SHP77 (cell line): ENCODE results near the gene MMP23B.
"Not testable (repeated sequence)": the region's sequence is repeated elsewhere in the genome, so short reads cannot be mapped to it uniquely, and the experiment has no call there.

ENCODE experiments used
- DNase-seq, 2 experiments: peaks; one replicate each; lab custom pipeline; 2025; lab: John Stamatoyannopoulos, UW

MMP23B gene

GRCh38 chr1:1630965-1631781 lies 800 bp upstream of the MMP23B start:
- no peak for DNase-seq

GRCh38 chr1:1633409-1633808 lies 1.4 kb downstream of the MMP23B start:
- not testable (repeated sequence) for DNase-seq

DNA sequence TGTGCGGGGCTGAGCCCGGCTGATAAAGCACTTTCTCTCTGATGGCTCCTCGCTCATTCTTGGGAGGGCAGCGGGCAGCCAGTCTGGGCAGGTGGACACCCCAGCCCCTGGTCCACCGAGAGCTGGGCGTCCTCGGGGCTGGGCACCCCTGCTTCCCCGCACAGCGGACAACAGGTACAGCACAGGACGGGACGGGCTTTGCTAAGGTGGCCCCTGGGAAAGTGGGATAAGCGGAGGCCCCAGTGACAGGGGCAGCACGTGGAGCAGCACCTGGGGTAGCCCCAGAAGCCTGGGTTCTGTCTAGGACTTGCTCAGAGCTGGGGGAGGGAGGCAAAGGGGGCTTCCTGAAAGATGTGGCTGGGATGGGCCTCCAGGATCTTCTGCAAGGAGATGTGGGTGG lies 2.6 kb downstream of the MMP23B start:
- DNase-seq = not testable (repeated sequence)

GRCh38 chr1:1636621-1637478 lies 4.9 kb downstream of the MMP23B start:
- DNase-seq = not testable (repeated sequence)

GRCh38 chr1:1637479-1637875 lies 5.5 kb downstream of the MMP23B start:
- DNase-seq = not testable (repeated sequence)

- not testable (repeated sequence) for DNase-seq
Observed at GRCh38 chr1:1638528-1638927, 6.6 kb downstream of the MMP23B start.

DNA sequence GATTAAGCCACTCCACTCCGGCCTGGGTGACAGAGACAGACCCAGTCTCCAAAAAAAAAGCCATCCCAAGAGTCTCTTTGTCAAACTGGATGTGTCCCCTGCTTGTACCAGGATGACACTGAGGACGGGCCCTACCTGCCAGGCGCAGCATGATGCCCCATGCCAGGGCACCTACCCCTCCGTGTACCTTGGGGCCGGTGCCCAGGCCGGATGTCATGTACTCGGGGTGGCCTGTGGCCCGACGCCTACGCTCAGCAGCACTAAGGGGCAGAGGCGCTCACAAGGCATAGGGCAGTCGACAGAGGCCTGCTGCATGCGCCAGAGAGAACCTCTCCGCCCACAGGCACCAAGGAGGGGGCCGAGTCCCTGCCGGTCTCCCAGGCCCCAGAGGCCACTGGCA lies 7.4 kb downstream of the MMP23B start:
- DNase-seq = not testable (repeated sequence)

- not testable (repeated sequence) for DNase-seq
Observed at GRCh38 chr1:1640081-1640480, 8.1 kb downstream of the MMP23B start.

GRCh38 chr1:1640711-1641461 lies 8.9 kb downstream of the MMP23B start:
- not testable (repeated sequence) for DNase-seq

- DNase-seq = not testable (repeated sequence)
Observed at GRCh38 chr1:1646326-1646725, 14.4 kb downstream of the MMP23B start.

DNA sequence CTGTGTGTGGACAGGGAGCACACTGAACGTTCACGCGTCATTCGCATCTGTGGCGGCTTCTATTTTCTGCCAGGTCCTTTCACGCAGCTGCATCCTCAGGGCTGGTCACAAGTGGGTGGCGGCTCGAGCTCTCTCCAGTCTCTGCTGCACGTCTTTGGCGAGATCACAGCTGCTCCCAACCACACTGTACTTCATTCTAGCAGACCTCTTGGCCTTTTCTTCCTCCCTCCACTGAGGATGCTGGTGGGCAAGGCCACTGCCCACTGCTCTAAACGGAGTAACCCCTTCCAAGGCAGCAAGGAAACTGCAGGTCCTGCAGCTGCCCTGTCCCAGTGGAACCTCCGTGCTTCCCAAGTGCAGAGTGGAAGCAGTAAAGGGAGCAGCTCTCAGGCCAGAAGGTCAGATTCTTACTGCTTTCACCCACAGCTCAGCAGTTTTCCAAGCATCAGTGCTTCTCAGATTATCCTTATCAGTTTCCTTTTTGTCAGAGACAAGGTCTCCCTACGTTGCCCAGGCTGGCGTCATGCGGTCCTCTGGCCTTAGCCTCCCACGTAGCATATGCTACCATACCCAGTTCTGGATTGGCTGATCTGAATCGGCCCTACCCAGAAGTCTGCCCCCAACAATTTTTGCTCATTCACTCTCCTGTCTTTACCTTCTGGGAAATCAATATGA lies 15.7 kb downstream of the MMP23B start:
- DNase-seq = not testable (repeated sequence)

DNA sequence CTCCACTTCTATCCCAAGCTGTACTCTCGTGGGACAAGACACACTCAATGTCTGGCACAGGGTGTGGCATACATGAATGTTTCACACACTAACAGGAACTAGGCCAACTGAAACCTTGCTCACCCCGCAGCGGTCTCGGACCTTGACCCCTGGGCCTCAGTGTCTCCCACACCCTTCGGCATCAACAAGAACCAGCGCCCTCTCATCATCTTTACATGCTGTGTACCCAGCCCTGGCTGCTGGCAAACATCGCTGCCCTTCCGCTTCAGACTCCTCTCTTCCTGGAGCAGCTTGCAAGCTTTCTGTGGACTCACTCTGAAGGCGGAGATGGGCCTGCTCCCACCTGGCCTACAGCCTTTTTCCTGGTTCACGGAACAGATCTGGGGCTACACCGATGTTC lies 16.3 kb downstream of the MMP23B start:
- not testable (repeated sequence) for DNase-seq

GRCh38 chr1:1658583-1659549 lies 26.9 kb downstream of the MMP23B start, which contains the start of gene CDK11B:
Gene CDK11B (minus strand): TSS chr1:1659004. CDS start chr1:1657485, 1,519 bp downstream.
- DNase-seq = peak; percentile 79 to 85

GRCh38 chr1:1662392-1662791 lies 30.4 kb downstream of the MMP23B start:
- DNase-seq = not testable (repeated sequence)

DNA sequence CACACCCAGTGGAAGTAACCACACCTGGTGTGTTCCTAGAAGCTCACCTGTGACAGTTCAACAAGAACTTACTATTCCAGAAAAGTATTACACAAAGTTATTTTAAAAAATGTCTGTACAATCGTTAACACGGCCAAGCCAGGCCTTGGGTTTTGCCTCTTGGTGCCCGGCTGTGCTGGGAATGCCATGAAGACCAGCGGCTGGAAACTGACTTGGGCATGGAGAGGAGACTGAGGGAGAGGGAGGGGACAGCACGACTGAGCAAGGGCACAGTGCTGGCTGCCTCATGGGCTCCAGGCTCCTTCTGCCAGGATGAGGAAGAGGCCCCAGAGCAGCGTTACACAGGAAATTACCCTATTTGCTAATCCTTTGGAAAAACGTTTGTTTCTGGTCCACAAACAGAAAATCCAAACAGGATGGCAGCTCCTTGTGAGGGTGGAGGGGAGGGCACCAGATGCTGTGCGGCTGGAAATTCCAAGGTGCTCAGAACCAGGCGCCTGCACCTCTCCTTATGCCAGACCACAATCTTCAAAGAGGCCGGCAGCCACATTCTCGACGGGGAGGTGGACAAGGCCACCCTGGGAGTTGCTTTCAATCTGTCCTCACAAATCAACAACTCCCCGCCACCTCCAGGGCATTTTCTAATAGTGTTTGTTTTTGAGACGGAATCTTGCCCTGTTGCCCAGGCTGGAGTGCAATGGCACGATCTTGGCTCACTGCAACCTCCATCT lies 31.0 kb downstream of the MMP23B start:
- not testable (repeated sequence) for DNase-seq

DNA sequence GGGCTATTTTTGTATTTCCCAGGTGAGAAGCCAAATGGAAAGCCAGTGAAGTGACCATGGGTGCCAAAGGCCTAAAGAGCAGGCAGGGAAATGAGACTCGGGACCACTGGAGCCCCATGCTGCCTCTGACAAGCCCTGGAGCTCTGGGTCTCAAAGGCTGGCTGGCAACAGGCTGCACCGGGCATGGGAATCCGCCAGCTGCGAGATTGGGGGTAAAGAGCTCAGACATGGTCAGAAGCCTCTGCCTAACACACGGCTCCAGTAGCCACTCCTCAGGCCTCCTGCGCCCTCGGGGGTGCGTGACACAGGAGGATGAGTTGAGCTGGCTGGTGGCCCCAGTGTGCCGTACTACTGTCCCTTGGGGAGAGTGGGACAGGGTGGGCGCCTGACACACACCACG lies 32.3 kb downstream of the MMP23B start:
- not testable (repeated sequence) for DNase-seq

DNA sequence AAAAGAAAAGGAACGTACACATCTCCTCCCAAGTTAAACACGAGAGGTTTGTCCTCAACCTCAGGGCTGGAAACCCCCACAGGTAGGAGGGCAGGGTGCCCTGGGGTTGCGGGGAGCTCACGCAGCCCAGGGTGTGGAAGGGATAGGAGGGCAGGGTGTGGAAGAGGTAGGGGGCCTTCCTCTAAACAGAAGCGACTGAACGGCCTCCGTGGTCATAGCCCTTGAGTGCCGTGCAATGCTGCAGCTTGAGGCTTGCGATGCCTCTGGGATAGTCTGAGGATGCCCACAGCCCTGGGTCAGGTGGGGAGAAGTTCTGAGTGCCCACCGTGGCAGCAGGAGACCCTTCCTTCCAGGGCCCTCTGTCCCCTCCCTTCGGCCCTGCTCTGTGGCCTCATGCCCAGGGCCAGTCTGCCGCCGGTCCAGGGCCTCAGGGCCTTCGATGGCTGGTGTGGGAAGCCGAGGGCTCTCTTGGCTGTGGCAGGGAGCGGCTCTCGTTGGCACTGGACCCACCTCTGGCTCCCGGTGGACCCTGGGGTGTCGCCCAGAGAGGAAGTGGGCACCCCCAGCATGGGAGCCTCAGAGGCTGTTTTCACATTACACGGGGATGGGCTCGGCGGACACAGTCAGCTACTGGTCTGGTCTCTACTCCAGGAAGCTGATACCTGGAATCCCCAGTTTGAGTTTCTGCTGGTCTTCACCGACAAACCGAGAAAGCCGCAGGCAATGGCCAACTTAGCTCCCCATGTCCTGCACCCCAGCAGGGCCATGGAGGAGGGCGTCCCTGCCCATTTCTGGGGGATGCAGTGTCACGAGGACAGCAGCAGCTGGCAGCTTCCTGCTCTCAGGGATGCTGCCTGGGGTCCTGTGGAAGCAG lies 33.2 kb downstream of the MMP23B start:
- DNase-seq = no peak

GRCh38 chr1:1665815-1666251 lies 33.9 kb downstream of the MMP23B start:
- peak in 1 of 2 experiments; percentile 5 for DNase-seq
